Liver (tissue), 9 donors: Measurements from ENCODE around the gene LRRC2. TPM values are rescaled to one million over a fixed set of nuclear protein-coding genes. Genes with fewer than 3 reads are reported as not detected.

Experiments
- DNase-seq: peaks from one replicate; pipeline ENCODE4 v3.0.0-alpha.2; 2017; ENCODE audit warnings: low spot score
- H3K27ac ChIP-seq, 2 donors: one replicate each; pipeline ENCODE4 v1.7.0; 2013; ENCODE audit warnings: inconsistent platforms in 2 of 2, low read length in 2 of 2, control low read depth in 1 of 2, low read depth in 1 of 2, mild to moderate bottlenecking in 1 of 2
- H3K27me3 ChIP-seq, 4 donors: one replicate each; pipeline versions ENCODE4 v1.6.1 to v1.7.0; 2013; ENCODE audit warnings: low read length in 3 of 4, inconsistent platforms in 1 of 4, mild to moderate bottlenecking in 1 of 4, moderate library complexity in 1 of 4; ENCODE audit not compliant: control insufficient read depth in 4 of 4, insufficient read depth in 4 of 4
- H3K36me3 ChIP-seq, 4 donors: one replicate each; pipeline versions ENCODE4 v1.6.1 to v1.7.0; 2013; ENCODE audit warnings: low read length in 3 of 4, mild to moderate bottlenecking in 3 of 4, low read depth in 1 of 4, moderate library complexity in 1 of 4; ENCODE audit not compliant: control insufficient read depth in 4 of 4, insufficient read depth in 3 of 4
- H3K4me1 ChIP-seq, 4 donors: one replicate each; pipeline versions ENCODE4 v1.6.1 to v1.7.0; 2013; ENCODE audit warnings: low read length in 3 of 4, mild to moderate bottlenecking in 3 of 4, moderate library complexity in 1 of 4; ENCODE audit not compliant: control insufficient read depth in 4 of 4, insufficient read depth in 4 of 4
- H3K4me3 ChIP-seq, 3 donors: one replicate each; pipeline versions ENCODE4 v1.6.1 to v1.7.0; 2013; ENCODE audit warnings: low read length in 3 of 3, control low read depth in 1 of 3, low read depth in 1 of 3, mild to moderate bottlenecking in 1 of 3
- H3K9ac ChIP-seq, 2 donors: one replicate each; pipeline ENCODE4 v1.7.0; 2013; ENCODE audit warnings: low read length in 2 of 2, mild to moderate bottlenecking in 2 of 2, moderate library complexity in 2 of 2, control low read depth in 1 of 2, low read depth in 1 of 2
- H3K9me3 ChIP-seq, 4 donors: one replicate each; pipeline versions ENCODE4 v1.6.1 to v1.7.0; 2013; ENCODE audit warnings: low read length in 3 of 4; ENCODE audit not compliant: control insufficient read depth in 4 of 4
- CTCF ChIP-seq: fragments of 150-350 bp; IDR thresholded peaks from 2 replicates; pipeline ENCODE4 v1.5.1; 2017; ENCODE audit warnings: improper control_type of control experiment, low read depth, low read length; ENCODE audit not compliant: missing input control
- FOXA2 ChIP-seq: IDR thresholded peaks from 2 replicates; pipeline ENCODE4 v1.6.1; 2016; ENCODE audit warnings: antibody characterized with exemption
- JUND ChIP-seq, 2 donors: IDR thresholded peaks; 2 replicates each; pipeline ENCODE4 v1.6.1; 2016; ENCODE audit warnings: antibody characterized with exemption in 2 of 2
- MAX ChIP-seq: IDR thresholded peaks from 2 replicates; pipeline ENCODE4 v1.6.1; 2016; ENCODE audit warnings: antibody characterized with exemption
- NR2F2 ChIP-seq: IDR thresholded peaks from 2 replicates; pipeline ENCODE4 v1.6.1; 2016; ENCODE audit warnings: antibody characterized with exemption
- RXRA ChIP-seq, 2 donors: IDR thresholded peaks; 2 replicates each; pipeline ENCODE4 v1.6.1; 2017 to 2018; ENCODE audit warnings: antibody characterized with exemption in 2 of 2, mild to moderate bottlenecking in 1 of 2
- SP1 ChIP-seq: IDR thresholded peaks from 2 replicates; pipeline ENCODE4 v1.6.1; 2018; ENCODE audit warnings: antibody characterized with exemption, mild to moderate bottlenecking
- WGBS: extraction: QIAGEN DNeasy Blood & Tissue Kit; methylation state at CpG from one replicate; pipeline ENCODE4 v1.1.7; 2013; 5-methylcytosine and 5-hydroxymethylcytosine counted together
- polyA plus RNA-seq, 2 donors: library from polyadenylated mRNA; stranded (reverse) in 1 of 2; unstranded in 1 of 2; fragments of 200-250 nt in 1 of 2; fragments of >200 nt in 1 of 2; fragmentation: Nextera tagmentation in 1 of 2; extraction: Ambion mirVana in 1 of 2; gene quantifications; one replicate each; pipeline versions ENCODE4 v1.2.1 to v1.2.3, GENCODE V29; 2013 to 2015
- total RNA-seq, 2 donors: library from RNA; depleted of rRNA; stranded (reverse); fragments of >200 nt; gene quantifications; one replicate each; pipeline ENCODE4 v1.2.3, GENCODE V29; 2014
- TF ChIP-seq, protein P1 (sequence below): IDR thresholded peaks from 2 replicates; pipeline ENCODE4 v1.6.1; 2016; ENCODE audit warnings: antibody characterized with exemption, mild to moderate bottlenecking
- donor health status: healthy.
- donor health status: healthy.
- donor health status: healthy.
- donor health status: healthy.
- donor health status: healthy.

LRRC2 gene
- total and polyA plus RNA-seq, 4 donors, result 0.93 to 7.6 (median 4.2) TPM

- TF ChIP-seq CTCF, result no peak
- no peak for TF ChIP-seq MAX
- TF ChIP-seq FOXA2, result no peak
Observed at GRCh38 chr3:46545818-46546630, 20.1 kb downstream of the LRRC2 start (continued).

DNA sequence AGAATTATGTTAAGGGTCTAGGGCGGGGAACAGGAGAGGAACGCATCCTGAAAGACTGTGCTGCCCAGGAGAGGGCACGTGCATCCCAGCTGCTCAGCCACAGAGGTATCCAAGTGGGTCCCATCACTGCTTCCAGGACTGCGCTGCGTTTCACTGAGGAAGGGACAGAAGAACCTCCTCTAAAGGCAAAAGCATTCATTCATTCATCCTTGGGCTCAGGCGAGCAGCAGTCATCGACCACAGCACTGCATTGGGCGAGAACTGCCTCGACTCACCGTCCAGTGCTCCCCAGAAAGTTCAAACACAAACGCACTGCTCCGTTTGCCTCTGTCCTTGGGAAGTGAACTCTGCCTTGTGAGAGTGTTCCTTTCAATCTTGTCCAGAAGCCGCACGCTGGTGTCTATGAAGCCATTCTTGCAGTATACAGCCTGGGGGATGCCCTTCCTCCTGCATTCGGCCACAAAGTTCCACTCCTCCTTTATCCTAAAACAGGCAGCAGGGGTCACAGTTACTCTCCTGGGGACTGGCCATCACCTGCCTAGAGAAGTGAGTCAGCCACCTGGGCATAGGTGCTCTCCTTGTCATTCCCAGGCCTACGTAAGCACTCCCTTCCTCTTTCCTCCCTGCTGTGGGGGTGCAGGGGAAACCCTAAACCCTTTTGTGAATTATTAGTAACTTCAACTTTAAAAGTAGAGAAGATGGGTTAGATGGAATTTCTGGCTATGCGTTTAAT, 21.2 kb downstream of the LRRC2 start:
- Histone ChIP-seq H3K9me3 (no peaks in the 10 kb centered on the region), H3K4me1 (no peaks in the 10 kb centered on the region), H3K27ac (no peak overlapping the region), H3K4me3 (no peak overlapping the region), H3K36me3 (peaks cover 0 to 2% (median under 1%) of the 10 kb centered on the region in 4 donors), H3K9ac (no peak overlapping the region), H3K27me3 (no peaks in the 10 kb centered on the region)
- 93% methylated on average over 17 of the region's 17 CpGs for whole genome bisulfite sequencing
- DNase-seq, result no peak
- TF ChIP-seq NR2F2, result no peak

- Histone ChIP-seq H3K4me3 (no peak overlapping the region), H3K4me1 (peaks cover 0 to 2% (median 1%) of the 10 kb centered on the region in 4 donors), H3K9me3 (no peaks in the 10 kb centered on the region), H3K27me3 (no peaks in the 10 kb centered on the region), H3K9ac (no peak overlapping the region), H3K27ac (no peak overlapping the region), H3K36me3 (peaks cover 0 to 2% (median under 1%) of the 10 kb centered on the region in 4 donors)
- no peak for TF ChIP-seq RXRA (IDR thresholded peaks at IDR 0.05)
- TF ChIP-seq JUND (IDR thresholded peaks at IDR 0.05), result no peak
- no peak for TF ChIP-seq MAX
- TF ChIP-seq, protein P1, sequence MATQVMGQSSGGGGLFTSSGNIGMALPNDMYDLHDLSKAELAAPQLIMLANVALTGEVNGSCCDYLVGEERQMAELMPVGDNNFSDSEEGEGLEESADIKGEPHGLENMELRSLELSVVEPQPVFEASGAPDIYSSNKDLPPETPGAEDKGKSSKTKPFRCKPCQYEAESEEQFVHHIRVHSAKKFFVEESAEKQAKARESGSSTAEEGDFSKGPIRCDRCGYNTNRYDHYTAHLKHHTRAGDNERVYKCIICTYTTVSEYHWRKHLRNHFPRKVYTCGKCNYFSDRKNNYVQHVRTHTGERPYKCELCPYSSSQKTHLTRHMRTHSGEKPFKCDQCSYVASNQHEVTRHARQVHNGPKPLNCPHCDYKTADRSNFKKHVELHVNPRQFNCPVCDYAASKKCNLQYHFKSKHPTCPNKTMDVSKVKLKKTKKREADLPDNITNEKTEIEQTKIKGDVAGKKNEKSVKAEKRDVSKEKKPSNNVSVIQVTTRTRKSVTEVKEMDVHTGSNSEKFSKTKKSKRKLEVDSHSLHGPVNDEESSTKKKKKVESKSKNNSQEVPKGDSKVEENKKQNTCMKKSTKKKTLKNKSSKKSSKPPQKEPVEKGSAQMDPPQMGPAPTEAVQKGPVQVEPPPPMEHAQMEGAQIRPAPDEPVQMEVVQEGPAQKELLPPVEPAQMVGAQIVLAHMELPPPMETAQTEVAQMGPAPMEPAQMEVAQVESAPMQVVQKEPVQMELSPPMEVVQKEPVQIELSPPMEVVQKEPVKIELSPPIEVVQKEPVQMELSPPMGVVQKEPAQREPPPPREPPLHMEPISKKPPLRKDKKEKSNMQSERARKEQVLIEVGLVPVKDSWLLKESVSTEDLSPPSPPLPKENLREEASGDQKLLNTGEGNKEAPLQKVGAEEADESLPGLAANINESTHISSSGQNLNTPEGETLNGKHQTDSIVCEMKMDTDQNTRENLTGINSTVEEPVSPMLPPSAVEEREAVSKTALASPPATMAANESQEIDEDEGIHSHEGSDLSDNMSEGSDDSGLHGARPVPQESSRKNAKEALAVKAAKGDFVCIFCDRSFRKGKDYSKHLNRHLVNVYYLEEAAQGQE, result no peak
- no peak for TF ChIP-seq FOXA2
- TF ChIP-seq SP1, result no peak
- DNase-seq, result no peak
- 97% methylated on average over 5 of the region's 5 CpGs for WGBS
Observed at GRCh38 chr3:46542801-46543201, 23.3 kb downstream of the LRRC2 start.
